HG02571 (cell line): ENCODE measurements around the gene PVALB.

Experiments
- ATAC-seq: cut with Tn5 transposase; IDR thresholded peaks from one replicate; pipeline ENCODE4 v1.9.1; 2021; ENCODE audit warnings: mild to moderate bottlenecking, moderate library complexity; ENCODE audit not compliant: unreplicated experiment

The PVALB gene

GRCh38 chr22:36815558-36816338 lies 1.1 kb downstream of the PVALB start:
- no peak for ATAC-seq

- no peak for ATAC-seq
Observed at GRCh38 chr22:36814801-36815200, 2.0 kb downstream of the PVALB start.

DNA sequence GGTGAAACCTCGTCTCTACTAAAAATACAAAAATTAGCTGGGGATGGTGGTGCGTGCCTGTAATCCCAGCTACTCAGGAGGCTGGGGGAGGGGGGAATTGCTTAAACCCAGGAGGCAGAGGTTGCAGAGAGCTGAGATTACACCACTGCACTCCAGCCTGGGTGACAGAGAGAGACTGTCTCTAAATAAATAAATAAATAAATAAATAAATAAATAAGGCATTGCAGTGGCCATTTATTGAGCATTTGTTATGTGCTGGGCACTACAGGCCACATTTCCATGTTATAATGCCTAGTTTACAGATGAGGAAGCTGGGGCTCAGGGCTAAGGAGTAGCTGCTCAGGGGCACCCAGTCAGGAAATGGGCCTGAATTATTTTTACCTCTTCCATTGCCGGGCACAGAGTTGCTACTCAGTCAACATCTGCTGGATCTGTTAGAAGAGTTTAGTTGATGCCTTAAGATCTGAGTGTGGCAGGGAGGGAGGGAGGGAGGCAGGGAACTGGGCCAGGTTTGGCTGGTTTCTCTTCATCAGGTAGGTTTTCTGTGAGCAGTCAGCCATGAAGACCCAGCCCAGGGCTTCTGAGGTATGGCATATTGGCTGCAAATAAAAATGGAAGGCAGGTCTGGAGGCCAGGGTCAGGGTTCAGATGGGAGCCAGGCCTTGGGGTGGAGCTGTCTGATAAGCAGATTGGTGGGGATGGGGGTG lies 5.6 kb downstream of the PVALB start:
- ATAC-seq: no peak

DNA sequence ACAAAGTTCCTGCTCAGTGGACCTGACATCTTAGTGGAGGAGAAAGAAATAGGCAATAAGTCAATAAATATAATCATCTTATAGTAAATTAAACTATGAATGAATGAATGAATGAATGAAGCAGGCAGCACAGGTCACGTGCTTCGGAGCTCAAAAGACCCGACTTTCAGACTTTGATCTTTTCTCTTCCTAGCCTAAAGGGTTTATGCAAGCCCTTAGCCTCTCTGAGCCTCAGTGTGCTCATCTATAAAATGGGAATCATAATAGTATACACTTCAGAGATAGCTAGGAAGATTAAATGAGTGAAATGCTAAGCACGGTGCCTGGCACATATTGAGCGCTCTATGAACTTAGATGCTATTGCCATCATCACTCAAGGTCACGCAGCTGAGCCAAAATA lies 7.5 kb downstream of the PVALB start:
- no peak for ATAC-seq

DNA sequence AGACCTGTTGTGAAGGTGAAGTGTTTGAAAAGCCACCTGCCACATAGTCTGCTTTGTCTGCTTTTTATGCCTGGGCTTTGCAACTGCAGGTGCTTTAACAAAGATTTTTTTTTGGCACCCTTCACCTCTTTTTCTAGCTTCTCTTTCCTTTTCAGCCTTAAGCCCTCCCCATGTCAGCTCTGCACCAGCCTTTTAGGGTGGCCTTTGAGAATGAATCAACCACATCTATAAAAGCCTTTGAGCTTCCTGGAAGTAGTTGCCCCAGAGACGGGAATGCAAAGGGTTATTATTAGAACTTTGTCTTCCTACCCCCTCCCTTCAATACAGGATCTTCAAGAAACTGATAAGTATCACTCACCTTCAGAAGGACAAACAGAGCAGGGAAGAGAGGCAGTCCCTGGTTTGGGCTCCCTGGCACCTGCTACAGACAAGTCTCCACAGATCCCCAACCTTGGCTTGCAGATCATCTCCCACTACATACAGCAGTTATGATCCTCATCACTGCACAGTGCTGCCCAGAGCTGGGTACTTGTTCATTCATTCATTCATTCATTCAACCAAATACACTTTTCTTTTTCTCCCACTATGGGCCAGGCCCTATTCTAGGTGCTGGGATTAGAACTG lies 8.0 kb downstream of the PVALB start:
- no peak for ATAC-seq

DNA sequence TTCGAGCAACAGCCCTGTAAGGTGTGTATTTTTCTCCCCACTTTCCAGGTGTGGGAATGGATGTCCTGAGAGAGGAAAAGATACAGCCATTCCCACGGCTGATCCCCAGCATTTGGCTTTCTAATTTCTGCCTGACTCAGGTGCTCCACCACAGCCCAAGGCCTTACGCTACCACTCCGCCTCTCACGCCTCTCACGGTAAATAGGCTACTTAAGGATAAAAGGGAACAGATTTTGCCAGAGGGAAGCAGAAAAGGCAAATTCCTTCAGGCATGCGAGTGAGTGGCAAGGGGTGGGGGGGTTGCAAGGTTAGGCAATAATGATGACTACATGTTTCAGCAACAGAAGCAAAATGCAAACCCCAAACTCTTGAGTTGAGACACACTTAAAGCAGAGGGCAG lies 9.2 kb downstream of the PVALB start:
- ATAC-seq: no peak

GRCh38 chr22:36806835-36807234 lies 10.0 kb downstream of the PVALB start:
- ATAC-seq: no peak

DNA sequence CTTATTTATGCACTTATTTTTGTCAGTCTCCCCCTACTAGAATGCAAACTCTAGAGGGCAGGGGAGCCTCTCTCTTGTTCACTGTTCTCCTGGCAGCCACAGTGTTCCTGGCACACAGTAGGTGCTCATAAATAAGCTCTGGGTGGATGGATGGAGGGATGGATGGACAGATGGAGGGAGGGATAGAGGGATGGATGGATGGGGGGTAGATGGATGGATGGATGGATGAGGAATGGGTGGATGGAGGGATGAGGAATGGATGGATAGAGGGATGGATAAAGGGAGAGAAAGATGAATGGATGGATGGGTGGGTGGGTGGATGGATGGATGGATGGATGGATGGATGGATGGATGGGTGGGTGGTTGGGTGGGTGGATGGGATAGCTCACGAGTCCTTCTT lies 13.5 kb downstream of the PVALB start:
- ATAC-seq: no peak

- no peak for ATAC-seq
Observed at GRCh38 chr22:36798674-36799066, 18.2 kb downstream of the PVALB start.

- ATAC-seq: no peak
Observed at GRCh38 chr22:36797911-36798673, 18.7 kb downstream of the PVALB start.

DNA sequence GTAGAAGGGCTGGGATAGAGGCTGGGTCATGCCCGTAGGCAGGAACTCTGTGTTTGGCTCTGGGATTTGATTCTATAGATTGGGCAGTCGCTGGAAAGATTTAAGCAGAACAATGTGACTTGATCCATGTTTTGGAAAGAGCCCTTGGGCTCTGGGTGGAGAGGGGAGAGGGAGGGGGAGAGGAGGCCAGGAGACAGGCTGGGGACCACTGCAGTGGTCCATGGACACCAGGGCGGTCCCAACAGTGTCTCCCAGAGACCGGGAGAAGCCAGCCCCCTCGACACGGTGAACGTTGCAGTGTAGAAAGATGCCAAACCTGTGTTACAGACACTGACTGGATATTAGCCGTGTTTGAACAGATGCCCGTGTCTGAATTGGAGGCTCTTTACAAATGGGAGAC lies 19.5 kb downstream of the PVALB start:
- ATAC-seq: no peak

DNA sequence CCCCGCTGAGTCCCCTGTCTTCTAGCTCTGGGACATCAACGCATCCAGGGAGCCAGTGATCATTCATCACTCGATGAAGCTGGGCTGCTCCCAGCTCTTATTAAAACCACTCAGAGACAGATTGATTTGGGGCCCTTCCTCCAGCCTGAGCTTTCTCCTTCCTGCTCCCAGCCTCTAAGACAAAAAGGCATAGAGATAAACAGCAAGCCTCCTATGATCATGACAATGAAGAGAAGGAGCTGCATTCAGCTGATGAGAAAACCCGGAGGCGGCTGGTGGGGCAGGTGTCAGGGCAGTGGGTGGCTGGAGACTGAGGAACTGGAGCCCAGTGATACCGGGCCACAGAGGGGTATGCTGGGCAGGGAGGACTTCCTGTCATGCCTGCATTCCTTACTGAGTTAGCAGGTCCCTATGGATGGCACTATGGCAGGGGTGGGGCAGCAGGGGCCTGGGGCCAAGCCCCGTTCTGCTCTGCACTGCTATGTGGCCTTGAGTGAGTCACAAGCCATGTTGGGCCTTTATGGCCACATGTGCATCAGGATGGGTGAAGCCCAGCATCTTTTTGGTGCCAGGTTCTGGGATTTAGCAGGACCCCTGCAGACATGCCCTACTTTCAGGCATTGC lies 20.2 kb downstream of the PVALB start:
- no peak for ATAC-seq

- ATAC-seq: no peak
Observed at GRCh38 chr22:36795633-36796032, 21.2 kb downstream of the PVALB start.

GRCh38 chr22:36790648-36791047 lies 26.2 kb downstream of the PVALB start:
- ATAC-seq: no peak

DNA sequence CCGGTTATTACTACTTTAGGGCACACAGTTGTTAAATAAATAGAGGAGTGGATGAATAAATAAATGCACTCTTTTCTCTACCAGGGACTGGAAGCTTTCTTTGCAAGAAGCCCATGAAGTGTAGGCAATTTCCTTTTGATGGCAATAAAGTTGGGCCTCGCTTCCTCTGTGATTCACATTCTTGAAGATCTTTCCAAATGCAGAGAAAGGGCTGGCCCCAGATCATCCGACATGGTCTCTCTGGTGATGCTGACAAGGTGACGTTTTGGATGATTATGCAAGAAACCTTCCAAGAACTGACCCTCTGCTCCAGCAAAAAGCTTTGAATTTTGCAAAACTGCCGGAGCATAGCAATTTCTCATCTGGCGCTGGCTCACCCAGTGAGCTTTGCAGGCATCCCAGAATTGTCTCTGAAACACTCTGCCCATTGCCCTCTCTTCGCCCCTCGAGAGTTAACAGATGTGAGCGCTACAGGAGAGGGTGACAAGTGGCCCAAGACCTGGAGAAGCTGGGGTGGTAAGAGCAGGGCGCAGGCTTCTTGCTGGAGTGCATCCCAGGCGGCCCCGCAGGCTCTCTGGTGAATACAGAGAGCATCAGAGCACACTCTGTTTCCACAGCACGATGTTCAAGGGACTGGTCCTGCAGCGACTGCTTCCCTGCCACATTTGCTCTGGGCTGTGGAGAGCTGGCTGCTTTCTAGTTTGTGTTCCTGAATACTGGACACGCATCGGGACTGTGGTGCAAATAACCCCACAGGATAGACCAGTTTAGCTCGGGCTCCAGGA lies 29.4 kb downstream of the PVALB start:
- no peak for ATAC-seq

- no peak for ATAC-seq
Observed at GRCh38 chr22:36783743-36784142, 33.1 kb downstream of the PVALB start.

DNA sequence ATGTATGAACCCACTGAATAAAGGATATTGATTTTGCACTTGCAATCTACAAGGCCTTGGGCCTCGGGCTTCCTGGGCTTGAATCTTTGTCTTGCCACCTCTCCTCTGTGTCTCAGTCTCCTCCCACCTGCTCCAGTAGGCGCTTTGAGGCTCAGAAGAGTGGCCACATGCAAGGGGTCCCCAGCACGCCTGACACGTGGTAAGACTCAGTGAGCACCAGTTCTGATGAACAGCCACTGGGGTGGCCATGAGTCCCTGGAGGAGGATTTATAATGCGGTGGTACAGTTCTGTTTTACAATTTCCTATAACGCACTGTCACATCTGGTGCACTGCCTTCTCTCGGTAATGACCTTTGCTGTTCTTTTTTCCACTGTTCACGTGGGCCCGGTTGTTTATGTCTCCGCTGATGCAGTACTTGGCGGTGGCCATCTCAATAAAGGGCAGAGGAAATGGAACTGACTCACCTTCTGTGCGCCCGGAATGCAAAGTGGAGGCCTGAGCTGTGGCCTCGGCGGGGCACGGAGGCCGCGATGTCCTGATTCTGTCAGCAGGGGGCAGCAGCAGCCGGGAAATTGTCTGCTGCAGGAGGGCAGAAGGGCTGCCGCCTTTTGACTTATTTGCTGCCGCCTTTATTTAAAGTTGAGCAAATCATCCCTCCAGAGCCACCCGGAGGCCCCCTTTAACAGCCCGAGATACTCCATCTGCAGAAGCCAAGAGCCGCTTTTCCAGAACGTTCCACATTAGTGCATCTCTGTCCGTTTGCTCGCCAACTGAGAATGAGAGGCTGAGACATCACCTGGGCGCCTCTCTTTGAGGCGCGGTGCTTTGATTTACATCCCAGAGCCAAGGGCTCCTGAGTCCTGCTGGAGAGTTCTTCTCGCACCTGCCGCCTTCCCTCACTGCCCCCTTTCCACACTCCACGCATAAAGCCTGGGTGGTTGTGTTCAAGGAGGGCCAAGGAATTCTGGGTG lies 34.9 kb downstream of the PVALB start:
- no peak for ATAC-seq

DNA sequence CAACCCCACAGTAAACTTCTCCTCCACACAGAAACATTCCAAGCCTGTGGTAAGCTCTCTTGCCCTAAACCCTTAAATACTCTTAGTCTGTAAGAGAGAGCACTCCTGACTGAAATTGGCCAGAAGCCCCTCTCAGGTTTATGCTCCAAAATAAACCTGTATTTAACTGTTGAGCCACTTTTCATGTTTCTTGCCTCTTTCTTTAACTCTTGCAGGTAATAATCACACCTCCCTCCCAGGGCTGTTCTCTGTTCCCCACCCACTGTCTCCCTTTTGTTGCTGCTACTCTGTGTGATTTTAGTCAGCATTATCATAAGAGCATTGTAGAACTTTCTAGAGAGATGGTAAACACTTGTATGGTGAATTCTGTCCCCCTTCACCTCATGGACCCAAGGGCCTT lies 38.8 kb downstream of the PVALB start:
- ATAC-seq: no peak

DNA sequence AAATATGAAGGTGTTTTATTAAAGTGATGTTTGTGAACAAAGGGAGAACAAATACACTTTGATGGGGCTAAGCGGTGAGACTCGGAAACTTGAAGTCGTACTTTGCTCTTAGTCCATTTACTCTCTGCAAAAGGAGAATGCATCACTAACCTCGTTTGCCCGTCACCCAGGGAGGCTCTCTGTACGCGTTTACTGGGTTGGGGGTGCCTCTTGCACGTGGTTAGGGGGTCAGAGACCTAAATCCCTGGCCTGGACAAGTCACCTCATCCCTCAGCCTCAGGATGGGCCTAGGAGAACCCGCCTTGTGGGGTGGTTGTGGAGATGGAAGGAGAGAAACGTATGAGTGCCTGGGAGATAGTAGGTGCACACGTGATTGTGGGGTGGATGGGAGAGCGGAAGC lies 40.1 kb downstream of the PVALB start:
- no peak for ATAC-seq
